Stimulated activated naive CD4-positive, alpha-beta T cell treated with Interleukin-2 at 50 U/mL for 16 hours (primary cell): ENCODE measurements around the gene SPDYE16.
"Not testable (repeated sequence)": the region's sequence is repeated elsewhere in the genome, so short reads cannot be mapped to it uniquely, and the experiment has no call there.

Source experiments
- DNase-seq: peaks from one replicate; lab custom pipeline; 2025; lab: John Stamatoyannopoulos, UW

SPDYE16 gene

GRCh38 chr7:76504351-76505167 lies 38.5 kb downstream of the SPDYE16 start:
- not testable (repeated sequence) for DNase-seq

- not testable (repeated sequence) for DNase-seq
These were observed 39.9 kb downstream of the SPDYE16 start for GRCh38 chr7:76503244-76503643.

- DNase-seq = not testable (repeated sequence)
These were observed 40.3 kb downstream of the SPDYE16 start for GRCh38 chr7:76502836-76503235.

GRCh38 chr7:76502224-76502623 lies 40.9 kb downstream of the SPDYE16 start:
- not testable (repeated sequence) for DNase-seq

GRCh38 chr7:76499924-76500241 lies 43.2 kb downstream of the SPDYE16 start:
- not testable (repeated sequence) for DNase-seq

- not testable (repeated sequence) for DNase-seq
These were observed 43.7 kb downstream of the SPDYE16 start for GRCh38 chr7:76499201-76499923.

GRCh38 chr7:76498583-76499200 lies 44.4 kb downstream of the SPDYE16 start:
- not testable (repeated sequence) for DNase-seq

- DNase-seq = not testable (repeated sequence)
These were observed 45.0 kb downstream of the SPDYE16 start for GRCh38 chr7:76497918-76498582.

GRCh38 chr7:76495717-76496116 lies 47.4 kb downstream of the SPDYE16 start:
- DNase-seq = not testable (repeated sequence)

- not testable (repeated sequence) for DNase-seq
These were observed 51.0 kb downstream of the SPDYE16 start for GRCh38 chr7:76492139-76492538.

GRCh38 chr7:76487969-76488368 lies 55.1 kb downstream of the SPDYE16 start:
- not testable (repeated sequence) for DNase-seq

GRCh38 chr7:76486618-76487017 lies 56.5 kb downstream of the SPDYE16 start:
- not testable (repeated sequence) for DNase-seq

GRCh38 chr7:76485822-76486610 lies 57.1 kb downstream of the SPDYE16 start:
- not testable (repeated sequence) for DNase-seq

- not testable (repeated sequence) for DNase-seq
These were observed 58.6 kb downstream of the SPDYE16 start for GRCh38 chr7:76484456-76484855.

GRCh38 chr7:76483081-76483480 lies 60.0 kb downstream of the SPDYE16 start:
- not testable (repeated sequence) for DNase-seq

GRCh38 chr7:76482660-76483059 lies 60.4 kb downstream of the SPDYE16 start:
- not testable (repeated sequence) for DNase-seq
